Coronary artery (tissue), 2 donors: Measurements from ENCODE around the gene TTC28.

Experiments
- DNase-seq: peaks from one replicate; pipeline ENCODE4 v3.0.0-alpha.2; 2017; ENCODE audit warnings: low spot score
- H3K27ac ChIP-seq, 2 donors: fragments of 200-600 bp; sonication (generic); one replicate each; pipeline ENCODE4 v1.5.1; 2016 to 2019
- H3K4me3 ChIP-seq: fragments of 200-600 bp; sonication (generic); 2 replicates; pipeline ENCODE4 v1.5.1; 2016; ENCODE audit warnings: mild to moderate bottlenecking, moderate library complexity
- CTCF ChIP-seq: fragments of 200-600 bp; sonication (generic); IDR thresholded peaks from one replicate; pipeline ENCODE4 v1.5.1; 2019; ENCODE audit warnings: antibody characterized with exemption

The TTC28 gene

GRCh38 chr22:28381429-28382167 is 298.0 kb downstream of the TTC28 start:
- Histone ChIP-seq H3K27ac (no peak overlapping the region), H3K4me3 (no peak overlapping the region)
- no peak for DNase-seq
- TF ChIP-seq CTCF = no peak

- Histone ChIP-seq H3K4me3 (no peak overlapping the region), H3K27ac (no peak overlapping the region)
- no peak for DNase-seq
- TF ChIP-seq CTCF = no peak
Observed at GRCh38 chr22:28379951-28380350, 299.7 kb downstream of the TTC28 start.

GRCh38 chr22:28379075-28379779 is 300.4 kb downstream of the TTC28 start:
- no peak for DNase-seq
- H3K27ac ChIP-seq = no peak overlapping the region

GRCh38 chr22:28375761-28376534 is 303.7 kb downstream of the TTC28 start:
- TF ChIP-seq CTCF = no peak
- DNase-seq = no peak
- Histone ChIP-seq H3K27ac (no peak overlapping the region), H3K4me3 (no peak overlapping the region)

More at GRCh38 chr22:28379075-28379779, 300.4 kb downstream of the TTC28 start:
- no peak for TF ChIP-seq CTCF
- no peak overlapping the region for H3K4me3 ChIP-seq

GRCh38 chr22:28373831-28374230 is 305.8 kb downstream of the TTC28 start:
- H3K4me3 ChIP-seq = no peak overlapping the region
- no peak for TF ChIP-seq CTCF
- no peak for DNase-seq
- H3K27ac ChIP-seq = no peak overlapping the region

GRCh38 chr22:28369854-28370253 is 309.8 kb downstream of the TTC28 start:
- no peak overlapping the region for H3K4me3 ChIP-seq
- TF ChIP-seq CTCF = no peak
- no peak overlapping the region for H3K27ac ChIP-seq
- no peak for DNase-seq
